Embryonic facial prominence (tissue), 1 donor: ENCODE measurements around the gene AGA.

Source experiments
- DNase-seq: peaks from one replicate; pipeline ENCODE4 v3.0.0-alpha.2; 2016; ENCODE audit errors: extremely low spot score

Gene AGA

DNA sequence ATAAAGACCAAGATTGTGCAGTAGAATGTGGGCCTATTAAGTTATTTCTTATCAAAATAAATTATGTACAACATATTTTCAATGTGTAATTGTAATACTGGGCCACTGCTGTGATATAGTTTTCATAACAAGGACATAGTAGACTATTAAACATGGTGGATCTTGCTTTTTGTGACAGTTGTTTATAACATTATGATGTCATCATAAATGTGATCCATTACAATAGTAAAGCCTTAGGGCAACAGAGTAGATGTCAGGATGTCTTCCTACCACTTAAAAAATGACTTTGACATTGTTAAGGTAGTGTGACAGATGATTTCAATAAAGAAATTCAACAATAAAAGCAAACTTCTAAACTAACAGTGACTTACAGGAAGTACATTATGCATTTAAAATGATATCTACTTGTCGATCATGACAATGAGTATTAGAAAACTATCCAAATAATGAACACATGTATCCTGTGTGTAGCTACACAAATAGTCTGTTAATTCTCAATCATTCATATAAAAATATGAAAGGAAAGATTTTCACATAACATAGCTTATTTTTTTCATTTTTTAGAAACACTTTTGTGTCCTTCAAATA lies 5.3 kb upstream of the AGA start:
- no peak for DNase-seq

- no peak for DNase-seq
Measured at GRCh38 chr4:177446586-177446985, 4.3 kb upstream of the AGA start.

GRCh38 chr4:177444911-177445736 lies 2.9 kb upstream of the AGA start:
- DNase-seq = no peak

DNA sequence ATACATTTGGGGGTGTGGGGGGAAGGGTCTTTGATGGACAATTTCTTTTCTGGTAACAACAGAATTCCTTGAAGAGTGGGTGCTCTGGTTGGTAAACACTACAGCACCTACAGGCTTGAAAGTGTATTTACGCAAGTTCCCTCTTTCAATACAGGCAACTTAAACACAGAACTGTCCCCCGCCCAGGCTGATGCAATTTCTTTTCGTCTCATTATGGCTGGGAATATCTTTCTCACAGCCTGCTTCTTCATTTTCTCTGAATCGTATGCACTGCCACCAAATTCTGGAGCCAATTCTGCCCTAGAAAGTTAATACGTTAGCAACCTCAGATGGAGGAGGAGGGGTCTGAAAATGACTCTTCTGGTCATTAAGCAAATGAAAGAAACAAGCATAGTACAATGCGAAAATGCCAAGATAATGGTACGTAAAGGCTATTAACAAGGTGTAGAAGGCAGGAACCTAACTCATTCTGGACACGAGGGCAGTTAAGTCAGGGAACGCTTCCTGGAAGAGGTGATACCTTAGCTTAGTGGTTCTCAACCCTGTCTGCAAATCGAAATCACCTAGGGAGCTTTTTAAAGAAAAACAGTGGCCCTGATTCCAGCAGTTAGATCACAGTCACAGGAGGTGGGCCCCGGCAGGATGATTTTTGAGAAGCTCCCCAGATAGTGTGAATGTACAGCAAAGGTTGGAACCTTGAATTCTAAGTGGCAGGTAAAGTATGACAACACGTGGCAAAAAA lies 1.0 kb downstream of the AGA start:
- DNase-seq = no peak

DNA sequence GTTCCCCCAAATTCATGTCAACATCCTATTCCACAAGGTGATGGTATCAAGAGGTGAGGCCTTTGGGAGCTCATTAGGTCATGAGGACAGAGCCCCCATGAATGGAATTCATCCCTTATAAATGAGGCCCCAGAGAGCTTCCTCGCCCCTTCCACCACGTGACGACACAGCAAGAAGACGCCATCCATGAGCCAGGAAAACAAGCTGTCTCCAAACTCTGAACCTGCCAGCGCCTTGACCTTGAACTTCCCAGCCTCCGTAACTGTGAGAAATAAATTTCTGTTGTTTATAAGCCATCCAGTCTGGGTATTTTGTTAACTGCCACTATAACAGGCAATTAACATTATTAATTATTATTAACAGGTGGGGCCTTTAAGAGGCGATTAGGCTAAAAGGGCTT lies 5.8 kb downstream of the AGA start:
- DNase-seq = no peak

DNA sequence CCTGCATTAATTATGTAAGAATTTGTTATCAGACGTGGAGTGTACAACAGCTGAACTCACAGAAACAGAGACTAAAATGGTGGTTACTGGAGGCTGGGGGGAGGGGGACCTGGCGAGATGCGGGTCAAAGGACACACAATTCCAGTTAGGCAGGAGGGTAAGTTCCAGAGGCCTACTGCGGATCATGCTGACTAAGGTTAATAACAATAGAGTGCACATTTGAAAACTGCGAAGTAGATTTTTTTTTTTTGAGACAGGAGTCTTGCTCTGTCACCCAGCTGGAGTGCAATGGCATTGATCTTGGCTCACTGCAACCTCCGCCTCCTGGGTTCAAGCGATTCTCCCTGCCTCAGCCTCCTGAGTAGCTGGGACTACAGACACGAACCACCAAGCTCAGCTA lies 7.6 kb downstream of the AGA start:
- no peak for DNase-seq

GRCh38 chr4:177427192-177427591 lies 15.0 kb downstream of the AGA start:
- DNase-seq = no peak

- DNase-seq = no peak
Measured at GRCh38 chr4:177419434-177419833, 22.8 kb downstream of the AGA start.

DNA sequence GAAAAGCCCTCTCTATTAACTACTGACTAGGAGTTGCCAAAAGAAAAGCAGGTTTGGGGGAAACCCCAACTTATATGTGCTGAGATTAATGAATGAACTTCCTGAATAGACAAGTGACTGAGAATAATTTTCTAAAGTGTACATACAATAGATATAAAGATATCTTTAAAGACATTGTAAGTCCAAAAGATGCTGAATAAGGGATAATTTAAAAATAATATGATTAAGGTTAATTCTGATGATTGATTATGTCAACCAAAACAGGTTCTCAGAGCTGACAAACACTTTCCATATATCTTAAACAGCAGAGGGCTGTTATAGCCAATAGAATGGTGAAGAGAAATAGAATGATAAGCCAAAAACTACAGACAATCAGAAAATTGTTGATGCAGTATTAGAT lies 28.6 kb downstream of the AGA start:
- no peak for DNase-seq

GRCh38 chr4:177413076-177413475 lies 29.2 kb downstream of the AGA start:
- no peak for DNase-seq

DNA sequence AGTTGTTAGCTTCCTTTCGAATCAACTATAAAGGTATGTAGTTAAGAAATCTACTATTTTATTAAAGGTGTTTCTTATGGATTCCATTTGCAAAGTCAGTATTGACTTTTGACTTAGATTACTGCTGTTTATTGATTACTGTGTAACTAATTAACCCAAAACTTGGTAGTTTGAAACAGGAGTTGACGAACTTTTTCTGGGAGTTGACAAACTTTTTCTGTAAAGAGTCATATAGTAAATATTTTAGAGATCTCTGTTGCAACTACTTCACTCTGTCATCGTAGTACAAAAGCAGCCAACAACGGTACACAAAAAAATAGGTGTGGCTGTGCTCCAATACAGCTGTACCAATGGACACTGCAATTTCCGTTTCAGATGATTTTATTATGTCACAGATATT lies 30.2 kb downstream of the AGA start:
- no peak for DNase-seq

GRCh38 chr4:177410566-177410965 lies 31.7 kb downstream of the AGA start:
- no peak for DNase-seq

- DNase-seq = no peak
Measured at GRCh38 chr4:177408023-177408422, 34.2 kb downstream of the AGA start.

DNA sequence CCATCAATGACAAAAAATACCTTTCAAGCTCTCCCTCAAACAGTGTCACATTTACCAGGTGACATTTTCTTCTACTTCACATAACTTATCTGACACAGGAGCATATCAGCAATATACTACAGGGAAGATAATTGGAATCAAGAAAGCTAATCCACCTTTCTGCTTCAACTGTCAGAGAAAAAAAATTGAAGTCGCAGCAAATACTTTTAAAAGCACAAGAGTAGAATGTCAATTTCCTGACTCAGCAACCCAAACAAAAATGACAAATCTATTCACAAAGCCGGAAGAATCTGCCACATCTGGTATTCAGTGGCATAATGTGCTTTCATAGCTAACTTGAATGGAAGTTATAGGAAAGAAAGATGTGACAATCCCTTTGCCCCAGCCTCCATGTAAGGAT lies 36.7 kb downstream of the AGA start:
- DNase-seq = no peak

GRCh38 chr4:177404986-177405385 lies 37.3 kb downstream of the AGA start:
- DNase-seq = no peak

GRCh38 chr4:177404342-177404741 lies 37.9 kb downstream of the AGA start:
- no peak for DNase-seq

- no peak for DNase-seq
Measured at GRCh38 chr4:177403746-177404145, 38.5 kb downstream of the AGA start.

DNA sequence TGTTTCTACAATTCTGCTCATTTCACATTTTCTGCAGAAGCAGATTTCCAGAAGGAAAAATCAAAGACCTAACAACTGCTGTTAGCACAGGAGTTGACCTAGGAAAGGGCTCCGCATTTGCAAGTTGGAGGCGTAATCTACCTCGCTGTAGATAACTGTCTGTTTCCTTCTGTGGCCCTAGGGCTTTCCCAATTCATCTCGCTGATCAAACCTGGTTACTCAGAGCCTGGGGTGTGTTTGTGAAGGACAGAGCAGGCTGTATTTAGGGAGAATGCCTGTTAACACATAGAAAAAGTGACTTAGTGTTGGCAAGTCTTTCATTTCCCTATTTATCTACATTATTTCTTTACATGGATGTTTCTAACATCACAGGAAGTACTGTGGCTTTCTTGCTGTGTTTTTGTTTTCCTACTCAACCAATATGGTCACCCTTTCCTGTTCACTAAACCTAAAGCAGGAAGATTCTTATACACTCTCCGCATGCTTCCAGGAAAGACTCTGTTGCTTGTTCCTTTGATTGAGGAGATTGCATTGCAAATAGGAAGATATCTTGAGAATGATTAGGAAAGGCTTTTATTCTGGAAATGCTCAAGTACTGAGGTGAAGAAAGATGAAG lies 40.5 kb downstream of the AGA start:
- DNase-seq = no peak

DNA sequence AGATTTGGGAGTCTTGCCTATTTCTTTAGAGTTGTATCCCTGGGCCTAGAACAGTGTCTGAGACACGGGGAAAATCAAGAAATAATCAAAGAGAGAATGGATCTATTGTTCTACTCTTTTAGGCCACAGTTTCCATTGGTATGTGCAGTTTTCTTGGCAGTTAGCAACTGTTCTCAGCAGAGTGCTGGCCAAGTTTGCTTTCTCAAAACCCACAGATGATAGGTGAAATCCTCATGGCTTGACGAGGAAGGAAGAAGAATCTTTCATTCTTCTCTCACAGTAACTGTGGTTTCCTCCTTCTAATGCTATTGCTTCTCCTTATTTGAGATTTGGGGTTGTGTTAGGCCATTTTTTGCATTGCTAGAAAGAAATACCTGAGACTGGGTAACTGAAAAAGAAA lies 42.2 kb downstream of the AGA start:
- DNase-seq = no peak

- no peak for DNase-seq
Measured at GRCh38 chr4:177396352-177396751, 45.9 kb downstream of the AGA start.

DNA sequence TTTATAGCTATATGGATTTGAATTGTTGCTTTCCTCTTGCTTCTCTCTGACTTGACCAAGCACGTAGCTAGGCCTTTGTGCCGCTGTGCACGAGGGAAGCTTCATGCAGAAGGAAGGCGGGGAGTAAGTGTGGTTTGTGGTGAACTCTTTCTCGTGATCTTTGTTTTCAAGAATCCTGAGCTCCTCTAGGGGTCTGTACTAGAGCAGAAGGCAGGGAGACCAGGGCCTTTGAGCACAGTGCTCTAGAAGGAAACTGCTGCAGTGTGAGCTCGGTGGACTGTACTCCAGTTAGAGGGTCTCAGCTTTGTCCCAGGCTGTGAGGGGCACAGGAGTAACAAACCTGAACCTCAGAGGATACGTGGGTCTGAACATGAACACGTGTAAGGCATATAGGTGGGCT lies 49.0 kb downstream of the AGA start:
- DNase-seq = no peak

- DNase-seq = no peak
Measured at GRCh38 chr4:177391953-177392352, 50.3 kb downstream of the AGA start.

DNA sequence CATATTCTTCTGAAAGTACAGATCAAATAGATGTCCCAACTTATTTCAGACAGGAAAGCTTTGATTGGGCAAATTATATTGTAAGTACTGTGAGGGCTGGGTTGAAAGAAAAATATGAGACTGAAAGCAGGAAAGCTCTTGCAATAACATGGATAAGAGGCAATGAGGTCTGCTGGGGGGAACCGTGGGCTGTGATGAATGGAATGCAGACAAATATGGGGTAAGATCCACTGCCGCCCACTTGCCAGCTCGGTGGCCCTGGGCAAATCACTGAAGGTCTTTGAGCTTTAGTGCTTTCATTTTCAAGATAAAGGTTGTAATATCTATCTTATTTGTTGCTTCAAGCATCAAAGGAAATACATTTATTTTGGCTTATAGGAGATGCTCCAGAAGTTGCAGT lies 51.0 kb downstream of the AGA start:
- DNase-seq = no peak
